HG02588 (cell line): Measurements from ENCODE around the gene COL1A1.

Source experiments
- ATAC-seq: cut with Tn5 transposase; IDR thresholded peaks from one replicate; pipeline ENCODE4 v1.9.1; 2021; ENCODE audit warnings: mild to moderate bottlenecking, moderate library complexity; ENCODE audit not compliant: unreplicated experiment

The COL1A1 gene

GRCh38 chr17:50201276-50201854 is at the start of gene COL1A1:
TSS of gene COL1A1 (minus strand) at chr17:50201631. CDS start at chr17:50201513, 118 bp downstream.
- ATAC-seq = no peak

DNA sequence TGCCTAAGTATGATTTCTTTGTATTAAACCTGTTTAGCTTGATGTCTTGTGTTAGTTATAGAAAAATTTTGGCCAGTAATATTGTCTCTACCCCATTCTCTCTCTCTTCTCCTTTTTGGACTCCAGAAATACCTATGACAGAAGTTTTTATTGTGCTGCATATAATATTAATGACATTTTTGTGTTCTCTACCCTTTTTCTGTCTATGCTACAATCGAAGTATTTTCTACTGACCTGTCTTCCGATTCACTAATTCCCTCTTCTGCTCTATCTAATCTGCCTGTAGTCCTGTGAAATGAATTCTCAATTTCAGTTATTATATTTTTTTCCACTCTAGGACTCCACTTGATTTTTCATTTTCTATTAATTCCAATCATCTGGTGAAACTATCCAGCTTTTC is 46.8 kb upstream of the COL1A1 start:
- no peak for ATAC-seq

- ATAC-seq = no peak
Measured at GRCh38 chr17:50244771-50245170, 43.3 kb upstream of the COL1A1 start.

- no peak for ATAC-seq
Measured at GRCh38 chr17:50241431-50241830, 40.0 kb upstream of the COL1A1 start.

DNA sequence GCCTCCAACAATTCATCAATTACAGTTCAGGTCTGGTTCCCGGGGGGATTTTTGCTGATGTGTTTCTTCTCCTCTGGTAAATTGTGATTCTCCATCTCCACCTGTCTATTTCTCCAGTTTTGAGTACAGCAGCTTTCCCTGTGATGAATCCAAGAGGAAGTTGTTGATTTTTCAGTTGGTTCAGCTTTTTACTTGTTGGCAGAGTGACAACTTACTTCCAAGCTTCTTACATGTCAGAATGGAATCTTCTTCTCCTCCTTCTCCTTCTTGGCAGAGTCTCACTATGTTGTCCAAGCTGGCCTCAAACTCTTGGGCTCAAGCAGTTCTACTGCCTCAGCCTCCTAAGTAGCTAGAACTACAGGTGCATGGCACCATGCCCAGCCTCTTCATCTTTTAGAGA is 39.4 kb upstream of the COL1A1 start:
- no peak for ATAC-seq

- ATAC-seq = no peak
Measured at GRCh38 chr17:50239937-50240336, 38.5 kb upstream of the COL1A1 start.

DNA sequence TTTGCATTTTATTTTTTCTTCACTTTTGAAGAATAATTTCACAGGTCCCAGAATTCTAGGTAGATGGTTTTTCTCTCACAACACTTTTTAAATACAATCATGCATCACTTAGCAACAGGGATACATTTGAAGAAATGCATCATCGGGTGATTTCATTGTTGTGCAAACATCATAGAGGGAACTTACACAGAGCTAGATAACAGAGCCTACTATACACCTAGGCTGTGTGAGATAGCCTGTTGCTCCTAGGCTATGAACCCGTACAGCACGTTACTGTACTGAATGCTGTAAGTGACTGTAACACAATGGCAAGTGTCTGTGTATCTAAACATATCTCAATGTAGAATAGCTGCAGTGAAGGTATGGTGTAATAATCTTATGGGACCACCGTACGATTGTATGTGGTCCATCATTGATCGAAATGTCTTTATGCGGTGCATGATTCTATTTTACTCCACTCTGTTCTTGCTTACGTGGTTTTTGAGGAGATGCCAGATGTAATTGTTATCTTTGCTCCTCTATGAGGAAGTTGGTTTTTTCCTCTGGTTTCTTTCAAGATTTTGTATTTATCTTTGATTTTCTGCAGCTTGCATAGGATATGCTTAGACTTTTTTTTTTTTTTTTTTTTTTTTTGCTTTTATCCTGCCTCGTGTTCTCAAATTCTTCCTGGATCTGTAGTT is 37.3 kb upstream of the COL1A1 start:
- ATAC-seq = no peak

- ATAC-seq = no peak
Measured at GRCh38 chr17:50237901-50238300, 36.5 kb upstream of the COL1A1 start.

DNA sequence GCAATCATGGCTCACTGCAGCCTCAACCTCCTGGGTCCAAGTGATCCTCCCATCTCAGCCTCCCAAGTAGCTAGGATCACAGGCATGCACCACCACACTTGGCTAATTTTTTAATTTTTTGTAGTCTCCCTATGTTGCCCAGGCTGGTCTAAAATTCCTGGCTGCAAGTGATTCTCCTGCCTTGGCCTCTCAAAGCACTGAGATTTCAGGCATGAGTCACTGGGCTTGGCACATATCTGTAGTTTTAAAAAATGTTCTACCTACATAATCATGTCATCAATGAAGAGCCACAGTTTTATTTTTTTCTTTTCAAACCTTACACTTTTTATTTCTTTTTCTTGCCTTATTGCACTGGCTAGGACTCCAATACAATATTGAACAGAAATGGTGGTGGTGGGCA is 33.1 kb upstream of the COL1A1 start:
- no peak for ATAC-seq

DNA sequence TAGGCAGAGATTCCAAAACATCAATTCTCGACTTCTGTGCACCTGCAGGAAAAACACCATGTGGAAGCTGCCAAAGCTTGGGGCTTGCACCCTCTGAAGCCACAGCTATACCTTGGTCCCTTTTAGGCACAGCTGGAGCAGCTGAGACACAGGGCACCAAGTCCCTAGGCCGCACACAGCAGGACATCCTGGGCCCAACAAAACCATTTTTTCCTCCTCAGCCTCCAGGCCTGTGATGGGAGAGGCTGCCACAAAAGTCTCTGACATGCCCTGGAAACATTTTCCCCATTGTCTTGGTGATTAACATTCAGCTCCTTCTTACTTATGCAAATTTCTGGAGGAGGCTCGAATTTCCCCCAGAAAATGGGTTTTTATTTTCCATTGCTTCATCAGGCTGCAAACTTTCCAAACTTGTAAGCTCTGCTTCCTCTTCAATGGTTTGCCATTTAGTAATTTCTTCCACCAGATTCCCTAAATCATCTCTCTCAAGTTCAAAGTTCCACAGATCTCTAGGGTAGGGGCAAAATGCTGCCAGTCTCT is 24.3 kb upstream of the COL1A1 start:
- ATAC-seq = no peak

GRCh38 chr17:50222922-50223321 is 21.5 kb upstream of the COL1A1 start:
- ATAC-seq = no peak

GRCh38 chr17:50221864-50222545 is 20.6 kb upstream of the COL1A1 start:
- no peak for ATAC-seq

- no peak for ATAC-seq
Measured at GRCh38 chr17:50221266-50221863, 19.9 kb upstream of the COL1A1 start.

DNA sequence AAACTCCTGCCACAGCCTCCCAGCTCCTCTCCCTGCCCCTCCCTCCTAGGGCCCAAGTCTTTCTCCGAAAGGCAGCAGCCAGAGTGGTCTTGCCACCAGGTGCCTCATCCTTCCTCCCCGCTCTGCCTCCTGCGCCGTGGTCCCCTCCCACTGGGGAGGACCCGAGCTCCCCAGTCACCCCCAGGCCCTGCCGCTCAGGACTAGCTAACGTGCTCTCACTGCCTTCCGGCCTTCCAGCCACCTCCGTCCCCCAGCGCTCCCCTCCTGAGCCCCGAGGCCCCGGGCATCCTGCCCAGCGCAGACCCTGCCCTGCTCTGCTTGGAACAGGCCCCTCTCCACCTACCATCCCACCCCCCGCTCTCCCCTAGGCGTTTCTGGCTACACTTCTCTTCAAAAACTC is 19.4 kb upstream of the COL1A1 start:
- ATAC-seq = no peak

DNA sequence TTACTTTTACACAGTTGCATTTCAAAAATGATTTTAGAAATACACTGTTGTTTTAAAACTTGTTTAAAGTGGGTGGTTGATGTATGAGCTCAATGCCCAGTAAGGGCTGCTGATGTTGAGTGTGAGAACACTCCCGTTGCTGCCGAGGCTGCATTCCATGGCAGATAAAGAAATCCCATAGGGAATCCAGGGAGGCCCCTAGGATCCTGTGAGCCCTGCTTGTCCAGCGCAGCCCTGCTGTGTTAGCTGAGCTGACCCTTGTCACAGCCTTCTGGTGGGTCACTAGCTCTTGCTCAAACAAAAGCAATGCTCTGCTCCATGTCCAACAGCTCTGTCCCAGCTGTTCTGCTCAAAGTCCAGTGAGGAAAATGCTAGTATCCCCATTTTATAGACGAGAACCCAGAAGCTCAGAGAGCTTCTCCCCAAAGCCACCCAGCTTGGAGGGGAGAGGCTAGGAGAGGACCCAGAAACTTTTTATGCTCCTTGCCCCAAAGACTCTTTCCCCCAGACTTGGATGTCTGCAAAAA is 18.6 kb upstream of the COL1A1 start:
- ATAC-seq = no peak

DNA sequence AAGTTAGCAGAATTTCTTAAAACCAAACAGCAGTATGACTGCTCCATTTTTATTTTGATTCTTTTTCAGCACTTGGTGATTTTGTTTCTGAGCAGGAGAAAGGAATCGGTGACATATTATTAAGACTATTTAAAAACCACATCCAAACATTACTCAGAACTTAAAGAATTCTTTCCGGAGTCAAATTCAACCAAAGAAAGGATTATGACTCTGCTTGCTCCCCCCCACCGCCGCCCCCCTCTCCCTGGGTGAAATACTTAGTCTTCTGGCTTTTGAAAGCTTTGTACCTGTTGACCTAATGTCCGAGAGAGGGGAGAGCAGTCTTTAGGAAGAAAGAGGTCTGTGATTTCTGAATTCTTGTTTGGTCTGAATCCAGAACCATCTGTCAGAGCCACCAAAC is 17.9 kb upstream of the COL1A1 start:
- ATAC-seq = no peak

DNA sequence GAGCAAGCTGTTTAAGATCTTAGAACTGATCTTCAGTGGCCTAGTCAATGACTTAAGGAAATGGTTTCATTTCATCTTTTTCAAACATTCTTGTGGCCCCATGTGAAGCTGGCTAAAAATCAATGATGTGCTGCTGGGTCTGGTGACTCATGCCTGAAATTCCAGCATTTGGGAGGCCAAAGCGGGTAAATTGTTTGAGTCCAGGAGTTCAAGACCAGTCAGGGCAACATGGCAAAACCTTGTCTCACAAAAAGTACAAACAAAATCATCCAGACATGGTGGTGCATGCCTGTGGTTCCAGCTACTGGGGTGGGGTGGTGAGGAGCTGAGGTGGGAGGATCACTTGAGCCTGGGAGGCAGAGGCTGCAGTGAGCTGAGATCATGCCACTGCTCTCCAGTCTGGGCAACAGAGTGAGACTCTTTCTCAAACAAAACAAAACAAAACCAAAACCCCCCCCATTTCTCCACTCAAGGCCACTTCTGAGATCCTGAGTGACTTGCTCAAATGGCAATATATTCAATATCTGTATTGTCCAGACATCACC is 17.4 kb upstream of the COL1A1 start:
- no peak for ATAC-seq

GRCh38 chr17:50218071-50218759 is 16.8 kb upstream of the COL1A1 start:
- ATAC-seq = no peak

DNA sequence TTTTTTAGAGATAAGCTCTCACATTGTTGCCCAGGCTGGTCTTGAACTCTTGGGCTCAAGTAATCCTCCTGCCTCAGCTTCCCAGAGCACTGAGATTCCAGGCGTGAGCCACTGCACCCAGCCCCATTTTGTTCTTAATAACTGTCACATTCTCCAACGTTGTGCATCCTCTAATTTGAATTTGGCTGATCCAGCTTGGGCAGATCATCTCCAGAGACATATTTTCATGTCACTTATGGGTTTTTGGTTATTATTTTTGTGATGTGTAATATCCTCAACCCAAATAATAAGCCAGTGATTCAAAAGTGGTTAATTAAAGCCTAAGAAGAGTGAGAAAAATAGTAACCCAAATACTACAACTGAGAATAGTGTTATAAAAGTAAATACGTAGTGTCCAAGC is 16.2 kb upstream of the COL1A1 start:
- no peak for ATAC-seq

GRCh38 chr17:50214976-50215760 is 13.7 kb upstream of the COL1A1 start:
- no peak for ATAC-seq
